Measurements from ENCODE around the gene TEKT4.

- TF ChIP-seq CTCF (IDR thresholded peaks at IDR 0.05) = no peak
- TF ChIP-seq POLR2A (IDR thresholded peaks at IDR 0.05) = no peak
Measured at GRCh38 chr2:94872088-94872618, 923 bp downstream of the TEKT4 start.

Measured in esophagus squamous epithelium (tissue), 4 donors.